MM.1S (cell line): ENCODE results near the gene LSM5.

ENCODE experiments used
- DNase-seq: peaks from one replicate; pipeline ENCODE4 v3.0.0-alpha.2; 2015
- H2AFZ ChIP-seq: fragments of 300-600 bp; sonication (generic); 2 replicates; pipeline ENCODE4 v1.6.0; 2016; ENCODE audit warnings: antibody characterized with exemption, low read length
- H3F3A ChIP-seq: fragments of 300-600 bp; sonication (generic); 2 replicates; pipeline ENCODE4 v1.6.1; 2016; ENCODE audit warnings: mild to moderate bottlenecking, antibody characterized with exemption, low read length, moderate library complexity, mixed read lengths; ENCODE audit not compliant: insufficient read depth
- H3K27ac ChIP-seq: fragments of 300-600 bp; sonication (generic); 2 replicates; pipeline ENCODE4 v1.5.1; 2016; ENCODE audit warnings: mild to moderate bottlenecking, low read length
- H3K27me3 ChIP-seq: fragments of 300-600 bp; sonication (generic); replicated peaks from 2 replicates; pipeline ENCODE4 v1.6.0; 2016; ENCODE audit warnings: low read length; ENCODE audit not compliant: insufficient read depth
- H3K36me3 ChIP-seq: fragments of 300-600 bp; sonication (generic); replicated peaks from 2 replicates; pipeline ENCODE4 v1.6.1; 2016; ENCODE audit warnings: mild to moderate bottlenecking, low read length, mixed read lengths; ENCODE audit not compliant: insufficient read depth
- H3K4me1 ChIP-seq: fragments of 300-600 bp; sonication (generic); 2 replicates; pipeline ENCODE4 v1.6.1; 2016; ENCODE audit warnings: low read length, mixed read lengths
- H3K4me2 ChIP-seq: fragments of 300-600 bp; sonication (generic); 2 replicates; pipeline ENCODE4 v1.6.0; 2016; ENCODE audit warnings: low read depth, low read length
- H3K4me3 ChIP-seq: fragments of 300-600 bp; sonication (generic); 2 replicates; pipeline ENCODE4 v1.5.1; 2016; ENCODE audit warnings: low read length, mixed read lengths
- H3K79me2 ChIP-seq: fragments of 300-600 bp; sonication (generic); 2 replicates; pipeline ENCODE4 v1.6.1; 2016; ENCODE audit warnings: mixed run types, low read length, mixed read lengths
- H3K9ac ChIP-seq: fragments of 300-600 bp; sonication (generic); 2 replicates; pipeline ENCODE4 v1.6.1; 2016; ENCODE audit warnings: low read length, mixed read lengths
- H3K9me2 ChIP-seq: fragments of 300-600 bp; sonication (generic); replicated peaks from 2 replicates; pipeline ENCODE4 v1.6.1; 2016; ENCODE audit warnings: mild to moderate bottlenecking, low read length, mixed read lengths; ENCODE audit not compliant: insufficient read depth
- H3K9me3 ChIP-seq: fragments of 300-600 bp; sonication (generic); replicated peaks from 2 replicates; pipeline ENCODE4 v1.6.1; 2016; ENCODE audit warnings: mild to moderate bottlenecking, low read length, mixed read lengths; ENCODE audit not compliant: insufficient read depth
- H4K20me1 ChIP-seq: fragments of 300-600 bp; sonication (generic); 2 replicates; pipeline ENCODE4 v1.6.1; 2016; ENCODE audit warnings: mild to moderate bottlenecking, low read length, moderate library complexity, mixed read lengths; ENCODE audit not compliant: insufficient read depth
- CTCF ChIP-seq: fragments of 300-600 bp; sonication (generic); IDR thresholded peaks from 2 replicates; pipeline ENCODE4 v1.5.1; 2016; ENCODE audit warnings: antibody characterized with exemption, low read length, mixed read lengths
- EZH2 ChIP-seq: fragments of 300-600 bp; sonication (generic); optimal IDR thresholded peaks from 2 replicates; pipeline ENCODE3; 2017; ENCODE audit warnings: low read depth, mild to moderate bottlenecking, antibody characterized with exemption, low read length, mixed read lengths
- EZH2phosphoT487 ChIP-seq: fragments of 300-600 bp; sonication (generic); IDR thresholded peaks from 2 replicates; pipeline ENCODE4 v1.6.1; 2018; ENCODE audit warnings: antibody characterized with exemption, low read length

The LSM5 gene

DNA sequence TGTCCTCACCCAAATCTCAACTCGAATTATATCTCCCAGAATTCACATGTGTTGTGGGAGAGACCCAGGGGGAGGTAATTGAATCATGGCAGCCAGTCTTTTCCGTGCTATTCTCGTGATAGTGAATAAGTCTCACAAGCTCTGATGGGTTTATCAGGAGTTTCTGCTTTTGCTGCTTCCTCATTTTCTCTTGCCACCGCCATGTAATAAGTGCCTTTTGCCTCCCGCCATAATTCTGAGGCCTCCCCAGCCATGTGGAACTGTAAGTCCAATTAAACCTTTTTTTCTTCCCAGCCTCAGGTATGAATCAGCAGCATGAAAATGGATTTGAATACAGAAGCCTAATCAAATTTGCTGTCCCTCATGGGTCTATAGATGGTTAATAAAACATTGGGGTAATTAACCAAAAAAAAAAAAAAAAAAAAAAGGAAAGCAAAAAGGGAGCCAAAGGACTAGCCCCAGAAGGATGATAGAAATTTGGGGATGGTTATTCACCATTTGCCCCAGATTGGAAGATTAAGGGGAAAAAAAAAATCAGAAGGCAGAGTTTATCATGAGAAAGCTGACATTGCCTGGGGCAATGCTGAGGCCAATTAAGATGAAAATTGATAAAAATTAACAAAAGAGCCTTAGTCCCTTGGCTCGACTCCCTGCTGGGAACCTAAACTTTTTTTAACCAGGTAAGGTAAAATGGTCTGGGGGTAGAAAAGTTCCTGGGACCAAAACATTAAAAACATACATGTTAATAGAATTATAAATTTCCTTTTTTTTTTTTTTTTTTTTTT lies 32.8 kb upstream of the LSM5 start:
- H3K4me2 ChIP-seq = no peak overlapping the region
- H3K9ac ChIP-seq = no peak overlapping the region
- H4K20me1 ChIP-seq = peaks cover 4% of the 10 kb centered on the region; the same call in 1 of the 2 replicates
- TF ChIP-seq EZH2phosphoT487 (no peak), EZH2 (no peak), CTCF (no peak)
- peaks cover 2% of the 10 kb centered on the region; the same call in 1 of the 2 replicates for H3K9me3 ChIP-seq
- H3K27me3 ChIP-seq = no peaks in the 10 kb centered on the region
- H3K9me2 ChIP-seq = no peaks in the 10 kb centered on the region
- H3K4me3 ChIP-seq = no peak overlapping the region
- H3K27ac ChIP-seq = no peak overlapping the region
- no peaks in the 10 kb centered on the region for H3K36me3 ChIP-seq
- H3K4me1 ChIP-seq = no peaks in the 10 kb centered on the region
- peaks cover 23% of the 10 kb centered on the region for H3K79me2 ChIP-seq
- DNase-seq = no peak
- H2AFZ ChIP-seq = no peak overlapping the region
- H3F3A ChIP-seq = no peaks in the 10 kb centered on the region

GRCh38 chr7:32519763-32520162 lies 29.6 kb upstream of the LSM5 start:
- Histone ChIP-seq H3K27ac (no peak overlapping the region), H3K9me2 (no peaks in the 10 kb centered on the region), H2AFZ (no peak overlapping the region), H3K36me3 (no peaks in the 10 kb centered on the region), H3K4me3 (no peak overlapping the region), H3K9ac (no peak overlapping the region), H3K4me1 (no peaks in the 10 kb centered on the region), H3K79me2 (peaks cover 54% of the 10 kb centered on the region), H3K27me3 (no peaks in the 10 kb centered on the region), H4K20me1 (0 out of 2 replicates have a peak, but pooled peaks cover 2% of the 10 kb centered on the region), H3K4me2 (no peak overlapping the region), H3F3A (0 out of 2 replicates have a peak, but pooled peaks cover 4% of the 10 kb centered on the region), H3K9me3 (peaks cover 2% of the 10 kb centered on the region; the same call in 1 of the 2 replicates)
- TF ChIP-seq CTCF = no peak
- no peak for TF ChIP-seq EZH2phosphoT487
- no peak for TF ChIP-seq EZH2
- no peak for DNase-seq

GRCh38 chr7:32518534-32519140 lies 28.5 kb upstream of the LSM5 start:
- H3K9me3 ChIP-seq = peaks cover 2% of the 10 kb centered on the region; the same call in 1 of the 2 replicates
- H3K9me2 ChIP-seq = no peaks in the 10 kb centered on the region

More at GRCh38 chr7:32518534-32519140, 28.5 kb upstream of the LSM5 start:
- H3K27ac ChIP-seq = no peak overlapping the region
- no peak for TF ChIP-seq CTCF
- no peak for TF ChIP-seq EZH2
- TF ChIP-seq EZH2phosphoT487 = no peak
- H3K79me2 ChIP-seq = peaks cover 59% of the 10 kb centered on the region
- H2AFZ ChIP-seq = no peak overlapping the region
- no peak overlapping the region for H3K4me2 ChIP-seq
- 0 out of 2 replicates have a peak, but pooled peaks cover 2% of the 10 kb centered on the region for H4K20me1 ChIP-seq
- H3K9ac ChIP-seq = no peak overlapping the region
- DNase-seq = no peak
- H3K4me3 ChIP-seq = no peak overlapping the region
- no peaks in the 10 kb centered on the region for H3K36me3 ChIP-seq
- no peaks in the 10 kb centered on the region for H3K4me1 ChIP-seq
- 0 out of 2 replicates have a peak, but pooled peaks cover 4% of the 10 kb centered on the region for H3F3A ChIP-seq
- no peaks in the 10 kb centered on the region for H3K27me3 ChIP-seq
